ENCODE data around the gene CNFN. TPM values are rescaled to one million over a fixed set of nuclear protein-coding genes. Genes with fewer than 3 reads are reported as not detected.

CNFN gene
- total RNA-seq, 4 donors from 2014 or later: 2.7 TPM; not detected in 3

- TF ChIP-seq POLR2AphosphoS5 (IDR thresholded peaks at IDR 0.05) (no peak), CTCF (IDR thresholded peaks at IDR 0.05) (no peak), EP300 (IDR thresholded peaks at IDR 0.05; ENCODE audit: low read depth) (no peak), POLR2A (IDR thresholded peaks at IDR 0.05) (no peak)
- Histone ChIP-seq H3K4me3 (no peak overlapping the region), H3K27me3 (no peaks in the 10 kb centered on the region), H3K36me3 (no peaks in the 10 kb centered on the region), H3K27ac (no peak overlapping the region), H3K9me3 (no peaks in the 10 kb centered on the region), H3K4me1 (peaks cover 5 to 16% (median 7%) of the 10 kb centered on the region in 4 donors)
- 80 to 83% methylated on average over 1 of the region's 1 CpG for WGBS, 2 donors (ENCODE audit: low coverage in 1 of 2)
- in situ Hi-C loops (cut with MboI; ENCODE audit: low pct_ligation_motif_present in 1 of 4, low pct_unique_long_range_greater_than_20kb in 1 of 4, low sequenced_read_pairs in 3 of 4): no loop called here
- intact Hi-C loops (cut with DNase I; ENCODE audit: low total_unique reads): no loop called here
- no peak for DNase-seq
Observed at GRCh38 chr19:42431486-42431885, 41.4 kb upstream of the CNFN start.

GRCh38 chr19:42428676-42429075 is 38.6 kb upstream of the CNFN start:
- Histone ChIP-seq H3K4me3 (no peak overlapping the region), H3K9me3 (no peaks in the 10 kb centered on the region), H3K27me3 (no peaks in the 10 kb centered on the region), H3K36me3 (no peaks in the 10 kb centered on the region), H3K27ac (no peak overlapping the region), H3K4me1 (peaks cover 10 to 19% (median 13%) of the 10 kb centered on the region in 4 donors)
- intact Hi-C loops (cut with DNase I; ENCODE audit: low total_unique reads): no loop called here
- 58 to 93% methylated on average over 1 to 3 of the region's 3 CpGs for WGBS, 2 donors (ENCODE audit: low coverage in 1 of 2)
- in situ Hi-C loops (cut with MboI; ENCODE audit: low pct_ligation_motif_present in 1 of 4, low pct_unique_long_range_greater_than_20kb in 1 of 4, low sequenced_read_pairs in 3 of 4): no loop called here
- no peak for DNase-seq
- no peak for TF ChIP-seq POLR2A (IDR thresholded peaks at IDR 0.05)

- TF ChIP-seq POLR2AphosphoS5 (IDR thresholded peaks at IDR 0.05): peak in 1 of 3 donors; percentile 20
- TF ChIP-seq EP300 (IDR thresholded peaks at IDR 0.05; ENCODE audit: low read depth): no peak
- no peak for TF ChIP-seq CTCF (IDR thresholded peaks at IDR 0.05)
- TF ChIP-seq POLR2A (IDR thresholded peaks at IDR 0.05): no peak
- Histone ChIP-seq H3K27me3 (no peaks in the 10 kb centered on the region), H3K9me3 (no peaks in the 10 kb centered on the region), H3K27ac (no peak within 1 kb of the TSS), H3K4me3 (no peak within 1 kb of the TSS), H3K4me1 (peaks cover 5 to 20% (median 16%) of the 10 kb centered on the region in 4 donors), H3K36me3 (no peaks in the 10 kb centered on the region)
- WGBS, 2 donors (ENCODE audit: low coverage in 1 of 2): 64 to 76% methylated on average over 2 to 4 of the region's 4 CpGs
- intact Hi-C loops (cut with DNase I; ENCODE audit: low total_unique reads) (no loop called here), in situ Hi-C loops (cut with MboI; ENCODE audit: low pct_ligation_motif_present in 1 of 4, low pct_unique_long_range_greater_than_20kb in 1 of 4, low sequenced_read_pairs in 3 of 4) (no loop called here)
- no peak for DNase-seq
Observed at GRCh38 chr19:42427313-42427712, 37.2 kb upstream of the CNFN start, which contains the start of gene LIPE. Gene LIPE, minus strand, starts transcription at chr19:42427388. Its CDS starts 239 bp downstream, at chr19:42427149.

GRCh38 chr19:42426643-42427042 is 36.5 kb upstream of the CNFN start:
- Histone ChIP-seq H3K9me3 (no peaks in the 10 kb centered on the region), H3K36me3 (no peaks in the 10 kb centered on the region), H3K27ac (no peak overlapping the region), H3K27me3 (no peaks in the 10 kb centered on the region), H3K4me3 (no peak overlapping the region), H3K4me1 (peaks cover 5 to 27% (median 20%) of the 10 kb centered on the region in 4 donors)
- in situ Hi-C loops (cut with MboI; ENCODE audit: low pct_ligation_motif_present in 1 of 4, low pct_unique_long_range_greater_than_20kb in 1 of 4, low sequenced_read_pairs in 3 of 4): no loop called here
- DNase-seq: no peak
- no peak for TF ChIP-seq POLR2AphosphoS5 (IDR thresholded peaks at IDR 0.05)
- no peak for TF ChIP-seq CTCF (IDR thresholded peaks at IDR 0.05)
- TF ChIP-seq POLR2A (IDR thresholded peaks at IDR 0.05): no peak
- TF ChIP-seq EP300 (IDR thresholded peaks at IDR 0.05; ENCODE audit: low read depth): no peak
- intact Hi-C loops (cut with DNase I; ENCODE audit: low total_unique reads): no loop called here
- WGBS, 2 donors (ENCODE audit: low coverage in 1 of 2): 94% methylated on average over 3 of the region's 3 CpGs; no CpG with 5 or more reads in 1 of the 2 donors

- peaks cover 5 to 29% (median 21%) of the 10 kb centered on the region in 4 donors for H3K4me1 ChIP-seq
- in situ Hi-C loops (cut with MboI; ENCODE audit: low pct_ligation_motif_present in 1 of 4, low pct_unique_long_range_greater_than_20kb in 1 of 4, low sequenced_read_pairs in 3 of 4): no loop called here
- H3K27ac ChIP-seq: no peak overlapping the region
- WGBS, 2 donors (ENCODE audit: low coverage in 1 of 2): 58% methylated on average over 13 of the region's 13 CpGs; no CpG with 5 or more reads in 1 of the 2 donors
- no peaks in the 10 kb centered on the region for H3K36me3 ChIP-seq
- intact Hi-C loops (cut with DNase I; ENCODE audit: low total_unique reads): no loop called here
- H3K27me3 ChIP-seq: no peaks in the 10 kb centered on the region
- no peaks in the 10 kb centered on the region for H3K9me3 ChIP-seq
- no peak overlapping the region for H3K4me3 ChIP-seq
- peak in 1 of 5 experiments; percentile 11 for TF ChIP-seq CTCF (IDR thresholded peaks at IDR 0.05)
- no peak for TF ChIP-seq EP300 (IDR thresholded peaks at IDR 0.05; ENCODE audit: low read depth)
- no peak for DNase-seq
Observed at GRCh38 chr19:42424712-42425131, 34.6 kb upstream of the CNFN start.

Data from transverse colon (tissue), 4 donors.